Left cardiac atrium (tissue), 4 donors: ENCODE results near the gene FTO. TPM values are rescaled to one million over a fixed set of nuclear protein-coding genes. Genes with fewer than 3 reads are reported as not detected.

Experiments used
- ATAC-seq, 2 donors: fragments of 200-7000 bp; cut with Tn5 transposase; one replicate each; pipeline ENCODE4 v1.9.1; 2020; ENCODE audit warnings: mild to moderate bottlenecking in 2 of 2, moderate library complexity in 2 of 2
- DNase-seq: peaks from one replicate; pipeline ENCODE4 v3.0.0-alpha.2; 2020
- intact Hi-C, 2 donors: fragments of 100-400 bp; cut with DNase I; formaldehyde crosslinking; loops; one replicate each; pipeline versions ENCODE4 v1.14.1 to v1.15.1; 2022 to 2023
- total RNA-seq, 2 donors: library from RNA; stranded (reverse); fragmentation: NEBNext Ultra II Directional; extraction: Animal tissue kit (Norgen Biotek cat#: 25700); gene quantifications; one replicate each; pipeline ENCODE4 v1.2.1, GENCODE V29; 2021
- donor health status: DM: no; HTN: yes; CAD: no.
- donor health status: DM: no; HTN: yes; CAD: no; lungs with severe emphysema.
- donor health status: DM: yes; HTN: yes; CAD: no.
- donor health status: Dilated cardiomyopathy.

Gene FTO
- total RNA-seq, 2 donors from 2014 or later, result 61.1 to 71.2 TPM

- ATAC-seq (no peak), DNase-seq (no peak)
- intact Hi-C loops, result no loop called here
Measured at GRCh38 chr16:54106057-54106456, 402.1 kb downstream of the FTO start.

- no peak for ATAC-seq
- intact Hi-C loops, result no loop called here
- DNase-seq, result no peak
Measured at GRCh38 chr16:54107583-54108202, 403.7 kb downstream of the FTO start.

GRCh38 chr16:54110016-54110981 lies 406.3 kb downstream of the FTO start:
- DNase-seq (no peak), ATAC-seq (no peak)
- intact Hi-C loops, result loop anchor here in 1 of 2 donors (10.0 kb wide), 1 partner anchor 55 kb away; no protein-coding TSS in a partner anchor

- DNase-seq (no peak), ATAC-seq (no peak)
- intact Hi-C loops, result loop anchor here in 1 of 2 donors (10.0 kb wide), 1 partner anchor 58 kb away; no protein-coding TSS in a partner anchor
Measured at GRCh38 chr16:54112451-54113206, 408.7 kb downstream of the FTO start.

GRCh38 chr16:54115558-54115957 lies 411.6 kb downstream of the FTO start:
- intact Hi-C loops, result loop anchor here in 1 of 2 donors (10.0 kb wide), 1 partner anchor 61 kb away; no protein-coding TSS in a partner anchor
- ATAC-seq, result no peak
- DNase-seq, result no peak

GRCh38 chr16:54116124-54116655 lies 412.2 kb downstream of the FTO start:
- intact Hi-C loops, result loop anchor here in 1 of 2 donors (10.0 kb wide), 1 partner anchor 61 kb away; no protein-coding TSS in a partner anchor

GRCh38 chr16:54118846-54119245 lies 414.9 kb downstream of the FTO start:
- ATAC-seq, result no peak

More at GRCh38 chr16:54116124-54116655, 412.2 kb downstream of the FTO start:
- ATAC-seq (no peak), DNase-seq (no peak)

GRCh38 chr16:54120846-54121480 lies 417.0 kb downstream of the FTO start:
- ATAC-seq (no peak), DNase-seq (no peak)
- intact Hi-C loops, result no loop called here

More at GRCh38 chr16:54118846-54119245, 414.9 kb downstream of the FTO start:
- DNase-seq, result no peak
- intact Hi-C loops, result loop anchor here in 1 of 2 donors (10.0 kb wide), 1 partner anchor 64 kb away; no protein-coding TSS in a partner anchor

GRCh38 chr16:54121539-54122295 lies 417.8 kb downstream of the FTO start:
- DNase-seq (no peak), ATAC-seq (no peak)
- intact Hi-C loops, result no loop called here

- intact Hi-C loops, result no loop called here
- no peak for DNase-seq
- no peak for ATAC-seq
Measured at GRCh38 chr16:54123766-54124165, 419.8 kb downstream of the FTO start.

GRCh38 chr16:54125751-54126655 lies 422.0 kb downstream of the FTO start:
- DNase-seq, result no peak
- intact Hi-C loops, result no loop called here
- ATAC-seq, result no peak

- no peak for DNase-seq
- ATAC-seq, result no peak
- intact Hi-C loops, result no loop called here
Measured at GRCh38 chr16:54126907-54127306, 423.0 kb downstream of the FTO start.

- no peak for ATAC-seq
- DNase-seq, result no peak
- intact Hi-C loops, result no loop called here
Measured at GRCh38 chr16:54128629-54129234, 424.8 kb downstream of the FTO start.

- DNase-seq (no peak), ATAC-seq (no peak)
- intact Hi-C loops, result no loop called here
Measured at GRCh38 chr16:54129810-54130209, 425.9 kb downstream of the FTO start.

GRCh38 chr16:54135361-54136275 lies 431.7 kb downstream of the FTO start:
- ATAC-seq, result no peak
- intact Hi-C loops, result no loop called here

GRCh38 chr16:54136276-54136625 lies 432.3 kb downstream of the FTO start:
- DNase-seq (no peak), ATAC-seq (no peak)
- intact Hi-C loops, result no loop called here

More at GRCh38 chr16:54135361-54136275, 431.7 kb downstream of the FTO start:
- DNase-seq, result no peak
